Limb (tissue), 2 donors: Measurements from ENCODE around the gene STAMBPL1.
"Not testable (repeated sequence)": the region's sequence is repeated elsewhere in the genome, so short reads cannot be mapped to it uniquely, and the experiment has no call there.

Source experiments
- DNase-seq, 2 donors: peaks; one replicate each; pipeline ENCODE4 v3.0.0-alpha.2; 2016; ENCODE audit errors: extremely low spot score in 2 of 2

The STAMBPL1 gene

GRCh38 chr10:88857831-88858230 lies 22.2 kb upstream of the STAMBPL1 start:
- DNase-seq: no peak

- DNase-seq: no peak
Measured at GRCh38 chr10:88858491-88858890, 21.6 kb upstream of the STAMBPL1 start.

- DNase-seq: no peak
Measured at GRCh38 chr10:88861036-88861435, 19.0 kb upstream of the STAMBPL1 start.

GRCh38 chr10:88865281-88865876 lies 14.7 kb upstream of the STAMBPL1 start:
- DNase-seq: no peak

- DNase-seq: no peak
Measured at GRCh38 chr10:88866454-88866853, 13.6 kb upstream of the STAMBPL1 start.

GRCh38 chr10:88870089-88870488 lies 10.0 kb upstream of the STAMBPL1 start:
- DNase-seq: no peak

- DNase-seq: no peak
Measured at GRCh38 chr10:88873757-88874156, 6.3 kb upstream of the STAMBPL1 start.

GRCh38 chr10:88874281-88874680 lies 5.8 kb upstream of the STAMBPL1 start:
- no peak for DNase-seq

- DNase-seq: no peak
Measured at GRCh38 chr10:88875081-88875480, 5.0 kb upstream of the STAMBPL1 start.

- DNase-seq: no peak
Measured at GRCh38 chr10:88877298-88877697, 2.7 kb upstream of the STAMBPL1 start.

GRCh38 chr10:88880282-88881076 lies 434 bp downstream of the STAMBPL1 start:
- peak; percentile 84 to 86 for DNase-seq

GRCh38 chr10:88881320-88881719 lies 1.3 kb downstream of the STAMBPL1 start:
- peak in 1 of 2 donors; percentile 10 for DNase-seq

GRCh38 chr10:88881922-88882645 lies 2.0 kb downstream of the STAMBPL1 start:
- DNase-seq: no peak

GRCh38 chr10:88882646-88883447 lies 2.8 kb downstream of the STAMBPL1 start:
- not testable (repeated sequence) for DNase-seq

GRCh38 chr10:88883448-88883809 lies 3.4 kb downstream of the STAMBPL1 start:
- DNase-seq: no peak

GRCh38 chr10:88886557-88886956 lies 6.5 kb downstream of the STAMBPL1 start:
- DNase-seq: no peak

GRCh38 chr10:88888810-88889445 lies 8.9 kb downstream of the STAMBPL1 start:
- peak in 1 of 2 donors; percentile 42 for DNase-seq

GRCh38 chr10:88889559-88890337 lies 9.7 kb downstream of the STAMBPL1 start:
- no peak for DNase-seq

GRCh38 chr10:88890681-88891381 lies 10.8 kb downstream of the STAMBPL1 start:
- DNase-seq: no peak
